Heart left ventricle (tissue), 13 donors: ENCODE data around the gene TNFRSF11A.

Experiments used
- CTCF ChIP-seq, 12 donors: fragments of 200-600 bp; sonication (generic) in 4 of 12; IDR thresholded peaks; one replicate each; pipeline versions ENCODE4 v1.5.0 to v1.8.0; 2018 to 2022; ENCODE audit warnings: antibody characterized with exemption in 12 of 12, mild to moderate bottlenecking in 5 of 12
- POLR2A ChIP-seq, 2 donors: fragments of 450-650 bp; IDR thresholded peaks; one replicate each; pipeline ENCODE4 v1.6.1; 2017; ENCODE audit warnings: antibody characterized with exemption in 2 of 2, mild to moderate bottlenecking in 2 of 2, moderate library complexity in 2 of 2
- donor health status: ischemic (EF 13 %, LVEDD 7.1; RV severe dilation, severe dysfunction).
- donor health status: DM: no; HTN: yes; CAD: no.
- donor health status: DM: no; HTN: no; CAD: no.
- donor health status: ischemic (EF 25% LVEDD 6.9; RV normal size, moderate dysfunction).
- donor health status: ischemic (EF 25% LVEDD 5.7; RV mildly dilated, moderate dysfunction).
- donor health status: ischemic (EF 35%, LVEDD 5.7; RV mildly dilated, moderate dysfunction).
- donor health status: nonischemic (EF 11% LVEDD 7.7; RV severe dilation, severe dysfunction).
- donor health status: DM: yes; HTN: yes; CAD: no.
- donor health status: PGD.
- donor health status: ischemic (EF 29% LVEDD 5.4; RV normal size, mild dysfunction).
- donor health status: nonischemic (EF 23%, LVEDD 6.1; RV moderate dilation, normal function).

GRCh38 chr18:62407660-62408059, 82.5 kb downstream of the TNFRSF11A start:
- TF ChIP-seq CTCF (IDR thresholded peaks at IDR 0.05), result no peak
- TF ChIP-seq POLR2A (IDR thresholded peaks at IDR 0.05), result no peak
